Measurements from ENCODE around the gene SETD9. TPM values are rescaled to one million over a fixed set of nuclear protein-coding genes. Genes with fewer than 3 reads are reported as not detected.

The SETD9 gene
- total and polyA plus RNA-seq, 7 donors: 6.6 to 34.2 (median 23.7) TPM

GRCh38 chr5:56919942-56920662, 10.7 kb downstream of the SETD9 start:
- intact Hi-C loops (cut with DNase I): no loop called here
- H3K4me3 ChIP-seq: no peak overlapping the region
- peaks cover 7 to 42% (median 15%) of the 10 kb centered on the region in 4 donors for H3K36me3 ChIP-seq
- H3K4me1 ChIP-seq: no peaks in the 10 kb centered on the region
- no peak for TF ChIP-seq POLR2A (IDR thresholded peaks at IDR 0.05)
- no peak for TF ChIP-seq POLR2AphosphoS5 (IDR thresholded peaks at IDR 0.05)
- no peak for TF ChIP-seq CTCF (IDR thresholded peaks at IDR 0.05)
- TF ChIP-seq EP300 (IDR thresholded peaks at IDR 0.05): no peak
- H3K27me3 ChIP-seq: no peaks in the 10 kb centered on the region
- H3K27ac ChIP-seq: no peak overlapping the region
- no peak for DNase-seq
- H3K9me3 ChIP-seq: no peaks in the 10 kb centered on the region
- 81 to 82% methylated on average over 1 of the region's 1 CpG for WGBS, 2 donors

GRCh38 chr5:56922922-56923321, 13.5 kb downstream of the SETD9 start:
- Histone ChIP-seq H3K36me3 (peaks cover 7 to 70% (median 18%) of the 10 kb centered on the region in 4 donors), H3K4me1 (no peaks in the 10 kb centered on the region), H3K27ac (no peak overlapping the region), H3K27me3 (no peaks in the 10 kb centered on the region), H3K9me3 (no peaks in the 10 kb centered on the region), H3K4me3 (no peak overlapping the region)
- no peak for DNase-seq
- TF ChIP-seq POLR2AphosphoS5 (IDR thresholded peaks at IDR 0.05) (no peak), POLR2A (IDR thresholded peaks at IDR 0.05) (no peak), CTCF (IDR thresholded peaks at IDR 0.05) (no peak), EP300 (IDR thresholded peaks at IDR 0.05) (no peak)
- intact Hi-C loops (cut with DNase I): no loop called here
- WGBS, 2 donors: 97% methylated on average over 6 of the region's 6 CpGs

- H3K27me3 ChIP-seq: no peaks in the 10 kb centered on the region
- no peaks in the 10 kb centered on the region for H3K9me3 ChIP-seq
- intact Hi-C loops (cut with DNase I): no loop called here
- TF ChIP-seq POLR2A (IDR thresholded peaks at IDR 0.05) (no peak), POLR2AphosphoS5 (IDR thresholded peaks at IDR 0.05) (no peak), EP300 (IDR thresholded peaks at IDR 0.05) (no peak), CTCF (IDR thresholded peaks at IDR 0.05) (no peak)
- WGBS, 2 donors: 78 to 85% methylated on average over 1 of the region's 1 CpG
- no peak overlapping the region for H3K27ac ChIP-seq
- no peak for DNase-seq
- H3K36me3 ChIP-seq: peaks cover 9 to 97% (median 49%) of the 10 kb centered on the region in 4 donors
- no peaks in the 10 kb centered on the region for H3K4me1 ChIP-seq
- no peak overlapping the region for H3K4me3 ChIP-seq
Observed at GRCh38 chr5:56934325-56934724, 24.9 kb downstream of the SETD9 start.

- peaks cover 13 to 99% (median 36%) of the 10 kb centered on the region in 4 donors for H3K36me3 ChIP-seq
- intact Hi-C loops (cut with DNase I): no loop called here
Observed at GRCh38 chr5:56938858-56939257, 29.5 kb downstream of the SETD9 start.

More at GRCh38 chr5:56938858-56939257, 29.5 kb downstream of the SETD9 start:
- H3K4me1 ChIP-seq: no peaks in the 10 kb centered on the region
- H3K27ac ChIP-seq: no peak overlapping the region
- no peaks in the 10 kb centered on the region for H3K27me3 ChIP-seq
- DNase-seq: no peak
- WGBS, 2 donors: 76% methylated on average over 1 of the region's 1 CpG
- no peaks in the 10 kb centered on the region for H3K9me3 ChIP-seq
- TF ChIP-seq CTCF (IDR thresholded peaks at IDR 0.05) (no peak), EP300 (IDR thresholded peaks at IDR 0.05) (no peak), POLR2A (IDR thresholded peaks at IDR 0.05) (no peak), POLR2AphosphoS5 (IDR thresholded peaks at IDR 0.05) (no peak)
- no peak overlapping the region for H3K4me3 ChIP-seq
